HPDE6-E6E7 (cell line): ENCODE measurements around the gene TK1.
"Not testable (repeated sequence)": the region's sequence is repeated elsewhere in the genome, so short reads cannot be mapped to it uniquely, and the experiment has no call there.

Source experiments
- DNase-seq: peaks from one replicate; pipeline ENCODE4 v3.0.0; 2011; ENCODE audit warnings: missing footprints; ENCODE audit errors: extremely low spot score

The TK1 gene

GRCh38 chr17:78186692-78187595 is at the start of gene TK1, which contains the start of gene AFMID:
TSS of gene TK1 (minus strand) at chr17:78187052. CDS start at chr17:78186994, 58 bp downstream.
TSS of gene AFMID (plus strand) at chr17:78187362. CDS start at chr17:78187371, 9 bp downstream.
- peak; percentile 98 for DNase-seq

- DNase-seq = no peak
Measured at GRCh38 chr17:78235885-78236284, 49.0 kb upstream of the TK1 start.

- not testable (repeated sequence) for DNase-seq
Measured at GRCh38 chr17:78235022-78235421, 48.2 kb upstream of the TK1 start.

- no peak for DNase-seq
Measured at GRCh38 chr17:78234261-78234865, 47.5 kb upstream of the TK1 start.

GRCh38 chr17:78233678-78234077 is 46.8 kb upstream of the TK1 start:
- no peak for DNase-seq

GRCh38 chr17:78232859-78233173 is 46.0 kb upstream of the TK1 start:
- DNase-seq = no peak

GRCh38 chr17:78231991-78232858 is 45.4 kb upstream of the TK1 start:
- DNase-seq = no peak

- no peak for DNase-seq
Measured at GRCh38 chr17:78230996-78231935, 44.4 kb upstream of the TK1 start, which contains the start of gene TMEM235. TSS of gene TMEM235 (plus strand) at chr17:78231631. CDS start at chr17:78232024, 393 bp downstream.

DNA sequence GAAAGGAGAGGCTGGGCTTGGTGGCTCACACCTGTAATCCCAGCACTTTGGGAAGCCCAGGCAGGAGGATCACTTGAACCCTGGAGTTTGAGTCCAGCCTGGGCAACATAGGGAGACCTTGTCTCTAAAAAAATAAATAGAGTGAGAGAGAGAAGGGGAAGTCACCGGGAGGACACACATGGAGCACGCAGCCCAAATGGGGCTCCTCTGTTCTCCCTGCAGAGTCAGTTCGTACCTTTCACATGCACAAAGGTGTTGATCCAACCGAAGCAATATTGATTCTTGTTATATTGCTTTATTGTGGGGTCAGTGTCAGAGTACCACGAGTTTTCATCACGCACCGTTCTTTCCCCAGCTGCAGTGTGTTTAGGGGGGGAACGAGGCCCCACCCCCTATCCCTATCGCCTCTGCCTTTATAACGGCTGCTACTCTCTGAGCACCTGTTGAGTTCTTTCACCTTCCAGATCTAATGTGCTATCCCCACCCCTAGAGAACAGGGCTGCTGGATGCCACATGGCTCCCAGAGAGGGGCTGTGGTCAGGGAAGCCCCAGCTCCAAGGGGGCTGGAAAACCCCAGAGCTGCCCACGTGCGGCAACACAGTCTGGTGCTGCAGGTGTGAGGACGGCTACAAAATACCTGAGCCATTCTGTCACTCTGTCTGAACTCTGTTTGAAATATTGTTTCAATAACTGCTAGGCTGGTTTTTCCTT is 43.6 kb upstream of the TK1 start:
- no peak for DNase-seq

GRCh38 chr17:78228176-78228575 is 41.3 kb upstream of the TK1 start:
- no peak for DNase-seq

- DNase-seq = no peak
Measured at GRCh38 chr17:78227455-78227916, 40.6 kb upstream of the TK1 start.

DNA sequence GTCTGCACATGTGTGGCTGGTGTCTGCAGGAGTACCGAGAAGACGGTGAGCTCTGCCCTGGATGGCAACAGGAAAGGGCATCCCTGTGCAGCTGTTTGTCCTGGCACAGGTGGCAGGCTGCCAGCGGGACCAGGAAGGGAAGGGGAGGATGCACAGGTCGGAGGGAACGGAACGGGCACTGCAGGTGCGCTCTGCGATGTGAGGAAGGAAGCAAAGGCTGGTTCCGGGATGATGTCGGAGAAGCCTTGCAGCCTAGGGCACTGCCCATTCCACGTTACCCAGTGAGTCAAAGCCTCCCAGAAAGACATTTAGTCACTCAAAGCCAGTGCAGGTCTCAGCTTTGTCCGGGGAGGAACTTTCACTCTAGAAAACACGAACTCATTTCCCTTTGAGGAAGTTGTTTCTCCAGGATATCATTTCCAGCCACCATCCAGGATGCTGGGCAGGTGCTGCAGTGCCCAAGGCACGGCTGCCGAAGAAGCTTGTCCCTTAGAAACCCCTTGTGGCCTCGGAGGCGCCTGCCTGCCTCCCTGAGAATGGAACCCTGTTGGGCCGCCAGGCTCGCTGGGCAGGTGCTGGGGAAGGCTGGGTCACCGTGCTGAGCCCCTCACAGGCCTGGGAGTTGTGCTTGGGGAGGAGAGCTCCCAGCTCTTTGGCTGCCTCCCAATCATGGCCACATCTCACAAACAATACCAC is 40.1 kb upstream of the TK1 start:
- peak; percentile 53 for DNase-seq

GRCh38 chr17:78226055-78226758 is 39.4 kb upstream of the TK1 start:
- DNase-seq = no peak

- no peak for DNase-seq
Measured at GRCh38 chr17:78225088-78225865, 38.4 kb upstream of the TK1 start.

GRCh38 chr17:78224231-78225087 is 37.6 kb upstream of the TK1 start:
- no peak for DNase-seq

GRCh38 chr17:78223765-78224164 is 36.9 kb upstream of the TK1 start:
- no peak for DNase-seq

GRCh38 chr17:78223061-78223460 is 36.2 kb upstream of the TK1 start:
- no peak for DNase-seq
